ENCODE results near the gene QTRT2. TPM values are rescaled to one million over a fixed set of nuclear protein-coding genes. Genes with fewer than 3 reads are reported as not detected.

The QTRT2 gene
- 10 to 100 TPM in 3 of 4 donors, 1 to 10 TPM in 1; 7.2 to 18.3 (median 14.7) TPM for total RNA-seq

GRCh38 chr3:114056130-114057010, at the start of gene QTRT2, which contains the start of gene CCDC191:
TSS of gene QTRT2 (plus strand) at chr3:114056737. CDS start at chr3:114065258, 8,521 bp downstream.
TSS of gene CCDC191 (minus strand) at chr3:114056526. CDS start at chr3:114056466, 60 bp downstream.
- WGBS, 2 donors (ENCODE audit: low coverage in 1 of 2) = 0% methylated on average over 49 of the region's 49 CpGs; no CpG with 5 or more reads in 1 of the 2 donors
- TF ChIP-seq POLR2A (IDR thresholded peaks at IDR 0.05) (peak; percentile 24), POLR2AphosphoS5 (IDR thresholded peaks at IDR 0.05) (peak; percentile 35 to 64 (median 56)), CTCF (IDR thresholded peaks at IDR 0.05) (no peak), EP300 (IDR thresholded peaks at IDR 0.05; ENCODE audit: low read depth) (no peak)
- in situ Hi-C loops (cut with MboI; ENCODE audit: low pct_ligation_motif_present in 1 of 4, low pct_unique_long_range_greater_than_20kb in 1 of 4, low sequenced_read_pairs in 3 of 4) = loop anchor here in 1 of 4 donors (25.0 kb wide), 1 partner anchor 319 kb away; the partner anchor contains the start of genes ATP6V1A and NAA50
- intact Hi-C loops (cut with DNase I; ENCODE audit: low total_unique reads) = no loop called here
- no peaks in the 10 kb centered on the region for H3K27me3 ChIP-seq
- peak within 1 kb of the TSS; percentile 59 to 72 (median 66) for H3K4me3 ChIP-seq
- DNase-seq = peak; percentile 99
- H3K4me1 ChIP-seq = peaks cover 6 to 26% (median 13%) of the 10 kb centered on the region in 4 donors
- H3K36me3 ChIP-seq = no peaks in the 10 kb centered on the region
- peak within 1 kb of the TSS; percentile 76 to 90 (median 87) for H3K27ac ChIP-seq
- H3K9me3 ChIP-seq = no peaks in the 10 kb centered on the region

DNA sequence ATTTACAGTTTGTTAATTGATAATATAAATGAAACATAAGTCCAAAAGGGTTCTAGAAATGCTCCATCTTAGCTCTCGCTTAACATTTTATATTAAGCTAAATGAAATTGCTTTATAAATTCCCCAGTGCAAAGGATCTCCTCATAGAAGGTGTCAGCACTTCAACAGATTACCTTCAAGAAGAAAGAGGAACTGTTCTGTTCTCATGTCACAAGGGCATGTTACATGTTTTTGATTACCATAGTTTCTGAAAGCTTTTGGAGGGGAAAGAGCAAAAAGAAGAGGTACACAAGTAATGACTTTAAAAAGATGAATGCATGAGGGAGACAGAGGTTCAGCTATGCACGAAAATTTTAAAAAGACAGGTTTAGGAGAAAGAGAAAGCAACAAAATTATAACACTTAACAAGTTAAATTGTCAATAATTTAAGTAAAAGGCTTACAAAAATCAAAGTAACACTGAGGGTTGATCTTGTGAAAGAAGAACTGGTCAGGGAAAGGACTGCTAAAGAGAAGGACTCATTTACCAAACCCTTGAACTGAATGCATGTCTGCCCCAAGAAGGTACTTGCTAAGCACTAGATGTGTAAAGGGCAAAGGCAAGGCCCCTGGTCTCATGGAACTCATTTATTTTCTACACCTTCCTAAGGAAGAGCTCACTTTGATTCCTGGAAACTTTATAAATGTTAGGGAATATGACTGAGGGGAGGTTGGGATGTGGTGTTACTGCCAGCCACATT, 45.3 kb upstream of the QTRT2 start:
- Histone ChIP-seq H3K4me1 (no peaks in the 10 kb centered on the region), H3K36me3 (peaks cover 0 to 11% (median 0%) of the 10 kb centered on the region in 4 donors), H3K27me3 (no peaks in the 10 kb centered on the region), H3K4me3 (no peak overlapping the region), H3K27ac (no peak overlapping the region), H3K9me3 (no peaks in the 10 kb centered on the region)
- no peak for DNase-seq
- WGBS, 2 donors (ENCODE audit: low coverage in 1 of 2) = 85 to 86% methylated on average over 2 of the region's 2 CpGs
- intact Hi-C loops (cut with DNase I; ENCODE audit: low total_unique reads) (no loop called here), in situ Hi-C loops (cut with MboI; ENCODE audit: low pct_ligation_motif_present in 1 of 4, low pct_unique_long_range_greater_than_20kb in 1 of 4, low sequenced_read_pairs in 3 of 4) (no loop called here)
- TF ChIP-seq POLR2AphosphoS5 (IDR thresholded peaks at IDR 0.05) = no peak
- no peak for TF ChIP-seq EP300 (IDR thresholded peaks at IDR 0.05; ENCODE audit: low read depth)
- TF ChIP-seq POLR2A (IDR thresholded peaks at IDR 0.05) = no peak
- TF ChIP-seq CTCF (IDR thresholded peaks at IDR 0.05) = no peak

DNA sequence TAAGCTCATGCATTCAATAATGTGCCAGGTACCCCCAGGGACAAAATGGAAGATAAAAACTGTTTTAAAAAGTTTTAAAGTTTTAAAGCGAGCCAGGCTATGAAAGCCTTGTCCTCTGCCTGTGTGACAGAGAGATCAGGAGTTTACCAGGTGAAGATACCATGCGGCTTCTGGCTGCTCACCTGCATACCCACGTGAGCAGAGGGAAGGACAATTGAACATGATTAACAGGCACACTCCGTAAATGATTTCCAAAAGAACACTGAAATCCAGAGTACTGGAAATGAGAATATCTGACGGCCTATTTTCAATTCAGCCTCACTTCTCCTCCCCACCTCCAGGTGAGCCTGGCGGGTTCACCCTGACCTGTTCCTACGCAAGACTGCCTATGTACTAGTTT, 42.3 kb upstream of the QTRT2 start:
- in situ Hi-C loops (cut with MboI; ENCODE audit: low pct_ligation_motif_present in 1 of 4, low pct_unique_long_range_greater_than_20kb in 1 of 4, low sequenced_read_pairs in 3 of 4) (no loop called here), intact Hi-C loops (cut with DNase I; ENCODE audit: low total_unique reads) (no loop called here)
- no peaks in the 10 kb centered on the region for H3K9me3 ChIP-seq
- no peak for TF ChIP-seq POLR2A (IDR thresholded peaks at IDR 0.05)
- no peak for TF ChIP-seq CTCF (IDR thresholded peaks at IDR 0.05)
- no peak for TF ChIP-seq EP300 (IDR thresholded peaks at IDR 0.05; ENCODE audit: low read depth)
- TF ChIP-seq POLR2AphosphoS5 (IDR thresholded peaks at IDR 0.05) = no peak
- DNase-seq = no peak
- H3K27me3 ChIP-seq = no peaks in the 10 kb centered on the region
- H3K36me3 ChIP-seq = peaks cover 0 to 11% (median 0%) of the 10 kb centered on the region in 4 donors
- no peak overlapping the region for H3K27ac ChIP-seq
- 72 to 93% methylated on average over 7 of the region's 7 CpGs for WGBS, 2 donors (ENCODE audit: low coverage in 1 of 2)
- H3K4me1 ChIP-seq = no peaks in the 10 kb centered on the region
- no peak overlapping the region for H3K4me3 ChIP-seq

GRCh38 chr3:114019486-114019885, 37.1 kb upstream of the QTRT2 start:
- no peak for DNase-seq
- Histone ChIP-seq H3K36me3 (no peaks in the 10 kb centered on the region), H3K9me3 (no peaks in the 10 kb centered on the region), H3K4me1 (no peaks in the 10 kb centered on the region), H3K4me3 (no peak overlapping the region), H3K27ac (no peak overlapping the region), H3K27me3 (no peaks in the 10 kb centered on the region)
- in situ Hi-C loops (cut with MboI; ENCODE audit: low pct_ligation_motif_present in 1 of 4, low pct_unique_long_range_greater_than_20kb in 1 of 4, low sequenced_read_pairs in 3 of 4) = no loop called here
- 98 to 100% methylated on average over 2 of the region's 2 CpGs for WGBS, 2 donors (ENCODE audit: low coverage in 1 of 2)
- intact Hi-C loops (cut with DNase I; ENCODE audit: low total_unique reads) = no loop called here
- TF ChIP-seq POLR2AphosphoS5 (IDR thresholded peaks at IDR 0.05) (no peak), EP300 (IDR thresholded peaks at IDR 0.05; ENCODE audit: low read depth) (no peak), POLR2A (IDR thresholded peaks at IDR 0.05) (no peak), CTCF (IDR thresholded peaks at IDR 0.05) (no peak)
